OCI-LY1 (cell line): ENCODE measurements around the gene KRTAP19-7.

Experiments
- CTCF ChIP-seq: fragments of 200-600 bp; sonication (generic), shearing (Covaris generic); IDR thresholded peaks from 2 replicates; pipeline ENCODE4 v1.5.1; 2017; ENCODE audit warnings: mild to moderate bottlenecking, antibody characterized with exemption, low read length, moderate library complexity, mixed read lengths
- EZH2 ChIP-seq: fragments of 200-600 bp; sonication (generic), shearing (Covaris generic); IDR thresholded peaks from 2 replicates; pipeline ENCODE4 v1.8.0; 2017; ENCODE audit warnings: borderline replicate concordance, mixed run types, mild to moderate bottlenecking, antibody characterized with exemption, low read length, moderate library complexity, mixed read lengths

- no peak for TF ChIP-seq CTCF
- no peak for TF ChIP-seq EZH2
Observed at GRCh38 chr21:30605968-30606367, 44.9 kb upstream of the KRTAP19-7 start.
